Esophagus muscularis mucosa (tissue), 4 donors: ENCODE data around the gene MBD6. TPM values are rescaled to one million over a fixed set of nuclear protein-coding genes. Genes with fewer than 3 reads are reported as not detected.
"Not testable (repeated sequence)": the region's sequence is repeated elsewhere in the genome, so short reads cannot be mapped to it uniquely, and the experiment has no call there.

Source experiments
- DNase-seq: peaks from one replicate; pipeline ENCODE4 v3.0.0-alpha.2; 2017; ENCODE audit errors: extremely low spot score
- H3K27ac ChIP-seq, 4 donors: fragments of 200-600 bp; sonication (generic); replicated peaks in 1 of 4; 1 replicate in 3 of 4; 2 replicates in 1 of 4; pipeline ENCODE4 v1.5.1; 2016 to 2019; ENCODE audit warnings: mild to moderate bottlenecking in 1 of 4
- H3K27me3 ChIP-seq, 4 donors: fragments of 200-600 bp; sonication (generic); one replicate each; pipeline versions ENCODE4 v1.5.1 to v1.6.0; 2016 to 2019
- H3K36me3 ChIP-seq, 4 donors: fragments of 200-600 bp; sonication (generic); one replicate each; pipeline ENCODE4 v1.5.1; 2016 to 2019
- H3K4me1 ChIP-seq, 4 donors: fragments of 200-600 bp; sonication (generic); one replicate each; pipeline ENCODE4 v1.5.1; 2016 to 2019
- H3K4me3 ChIP-seq, 4 donors: fragments of 200-600 bp; sonication (generic); 1 replicate in 2 of 4; 2 replicates in 2 of 4; pipeline ENCODE4 v1.5.1; 2016 to 2019; ENCODE audit warnings: mild to moderate bottlenecking in 4 of 4, moderate library complexity in 1 of 4
- H3K9me3 ChIP-seq, 4 donors: fragments of 200-600 bp; sonication (generic); 1 replicate in 3 of 4; 2 replicates in 1 of 4; pipeline ENCODE4 v1.5.1; 2016 to 2019
- EP300 ChIP-seq: sonication (generic); formaldehyde crosslinking; IDR thresholded peaks from one replicate; pipeline ENCODE4 v1.6.1; 2017; ENCODE audit warnings: antibody characterized with exemption
- POLR2A ChIP-seq: fragments of 450-650 bp; IDR thresholded peaks from one replicate; pipeline ENCODE4 v1.6.1; 2017; ENCODE audit warnings: antibody characterized with exemption, moderate library complexity, mild to moderate bottlenecking, low read depth
- POLR2AphosphoS5 ChIP-seq, 2 donors: sonication (generic); formaldehyde crosslinking; IDR thresholded peaks; one replicate each; pipeline ENCODE4 v1.6.1; 2017; ENCODE audit warnings: antibody characterized with exemption in 2 of 2
- WGBS: methylation state at CpG from one replicate; pipeline ENCODE4 v1.1.5; 2018; 5-methylcytosine and 5-hydroxymethylcytosine counted together
- intact Hi-C: fragments of 100-400 bp; cut with DNase I; formaldehyde crosslinking; loops from one replicate; pipeline ENCODE4 v1.15.1; 2023
- total RNA-seq, 4 donors: library from RNA; depleted of rRNA; stranded (reverse); fragments of >200 nt; gene quantifications; one replicate each; pipeline versions ENCODE4 v1.1.0 to v1.2.1, GENCODE V29; 2016
- TF ChIP-seq, protein P1 (sequence below), 3 experiments: fragments of 200-600 bp in 2 of 3; fragments of 450-650 bp in 1 of 3; sonication (generic) in 2 of 3; IDR thresholded peaks; one replicate each; pipeline ENCODE4 v1.5.1; 2017 to 2019; ENCODE audit warnings: antibody characterized with exemption in 3 of 3, mild to moderate bottlenecking in 2 of 3, moderate library complexity in 1 of 3

The MBD6 gene
- total RNA-seq, 4 donors from 2014 or later: 13.8 to 19.9 (median 16.9) TPM

DNA sequence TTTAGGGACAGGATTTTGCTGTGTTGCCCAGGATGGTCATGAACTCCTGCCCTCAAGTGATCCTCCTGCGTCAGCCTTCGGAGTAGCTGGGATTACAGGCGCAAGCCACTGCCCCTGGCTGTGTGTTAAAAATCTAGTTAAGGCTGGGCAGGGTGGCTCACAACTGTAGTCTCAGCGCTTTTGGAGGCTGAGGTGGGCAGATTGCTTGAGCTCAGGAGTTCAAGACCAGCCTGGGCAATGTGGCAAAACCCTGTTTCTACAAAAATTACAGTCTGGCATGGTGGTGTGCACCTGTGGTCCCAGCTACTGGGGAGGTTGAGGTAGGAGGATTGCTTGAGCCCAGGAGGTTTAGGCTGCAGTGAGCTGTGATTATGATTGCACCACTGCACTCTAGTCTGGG is 11.5 kb upstream of the MBD6 start:
- no peaks in the 10 kb centered on the region for H3K27me3 ChIP-seq
- DNase-seq: no peak
- peaks cover 54 to 94% (median 83%) of the 10 kb centered on the region in 4 donors for H3K36me3 ChIP-seq
- H3K4me1 ChIP-seq: peaks cover 0 to 5% (median 0%) of the 10 kb centered on the region in 4 donors
- H3K9me3 ChIP-seq: no peaks in the 10 kb centered on the region
- TF ChIP-seq, protein P1, sequence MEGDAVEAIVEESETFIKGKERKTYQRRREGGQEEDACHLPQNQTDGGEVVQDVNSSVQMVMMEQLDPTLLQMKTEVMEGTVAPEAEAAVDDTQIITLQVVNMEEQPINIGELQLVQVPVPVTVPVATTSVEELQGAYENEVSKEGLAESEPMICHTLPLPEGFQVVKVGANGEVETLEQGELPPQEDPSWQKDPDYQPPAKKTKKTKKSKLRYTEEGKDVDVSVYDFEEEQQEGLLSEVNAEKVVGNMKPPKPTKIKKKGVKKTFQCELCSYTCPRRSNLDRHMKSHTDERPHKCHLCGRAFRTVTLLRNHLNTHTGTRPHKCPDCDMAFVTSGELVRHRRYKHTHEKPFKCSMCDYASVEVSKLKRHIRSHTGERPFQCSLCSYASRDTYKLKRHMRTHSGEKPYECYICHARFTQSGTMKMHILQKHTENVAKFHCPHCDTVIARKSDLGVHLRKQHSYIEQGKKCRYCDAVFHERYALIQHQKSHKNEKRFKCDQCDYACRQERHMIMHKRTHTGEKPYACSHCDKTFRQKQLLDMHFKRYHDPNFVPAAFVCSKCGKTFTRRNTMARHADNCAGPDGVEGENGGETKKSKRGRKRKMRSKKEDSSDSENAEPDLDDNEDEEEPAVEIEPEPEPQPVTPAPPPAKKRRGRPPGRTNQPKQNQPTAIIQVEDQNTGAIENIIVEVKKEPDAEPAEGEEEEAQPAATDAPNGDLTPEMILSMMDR (IDR thresholded peaks at IDR 0.05): no peak
- no peak for TF ChIP-seq POLR2A
- TF ChIP-seq EP300: no peak
- TF ChIP-seq POLR2AphosphoS5 (IDR thresholded peaks at IDR 0.05): no peak
- intact Hi-C loops: no loop called here
- H3K27ac ChIP-seq: no peak overlapping the region
- H3K4me3 ChIP-seq: no peak overlapping the region
- WGBS: 100% methylated on average over 4 of the region's 4 CpGs

DNA sequence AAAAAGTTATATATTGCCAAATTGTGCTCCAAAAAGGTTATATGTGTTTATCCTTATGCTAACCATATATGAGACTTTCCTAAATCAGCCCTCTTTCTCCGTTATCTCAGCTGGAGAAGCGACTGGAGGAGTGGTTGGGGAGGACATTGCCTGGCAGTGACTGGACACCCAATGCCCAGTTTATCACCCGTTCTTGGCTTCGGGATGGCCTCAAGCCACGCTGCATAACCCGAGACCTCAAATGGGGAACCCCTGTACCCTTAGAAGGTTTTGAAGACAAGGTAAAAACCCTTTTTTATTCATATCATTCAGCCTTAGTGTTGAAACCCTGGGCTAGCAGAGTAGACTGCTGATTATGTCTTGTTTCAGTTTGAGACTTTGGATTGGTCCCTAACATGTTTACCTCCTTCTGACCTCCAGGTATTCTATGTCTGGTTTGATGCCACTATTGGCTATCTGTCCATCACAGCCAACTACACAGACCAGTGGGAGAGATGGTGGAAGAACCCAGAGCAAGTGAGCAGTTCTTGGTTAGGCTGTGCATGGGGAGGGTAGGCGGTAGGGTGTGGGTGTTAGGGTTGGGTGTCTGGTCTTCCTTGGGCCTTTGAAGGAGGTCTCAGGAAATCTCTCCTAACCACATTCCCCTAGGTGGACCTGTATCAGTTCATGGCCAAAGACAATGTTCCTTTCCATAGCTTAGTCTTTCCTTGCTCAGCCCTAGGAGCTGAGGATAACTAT is 10.9 kb upstream of the MBD6 start:
- DNase-seq: no peak
- Histone ChIP-seq H3K27me3 (no peaks in the 10 kb centered on the region), H3K36me3 (peaks cover 56 to 94% (median 84%) of the 10 kb centered on the region in 4 donors), H3K27ac (no peak overlapping the region), H3K4me1 (peaks cover 3 to 11% (median 4%) of the 10 kb centered on the region in 4 donors), H3K4me3 (no peak overlapping the region), H3K9me3 (no peaks in the 10 kb centered on the region)
- intact Hi-C loops: no loop called here
- WGBS: 95% methylated on average over 7 of the region's 7 CpGs
- TF ChIP-seq POLR2AphosphoS5 (IDR thresholded peaks at IDR 0.05): no peak
- TF ChIP-seq, protein P1 (IDR thresholded peaks at IDR 0.05): no peak

DNA sequence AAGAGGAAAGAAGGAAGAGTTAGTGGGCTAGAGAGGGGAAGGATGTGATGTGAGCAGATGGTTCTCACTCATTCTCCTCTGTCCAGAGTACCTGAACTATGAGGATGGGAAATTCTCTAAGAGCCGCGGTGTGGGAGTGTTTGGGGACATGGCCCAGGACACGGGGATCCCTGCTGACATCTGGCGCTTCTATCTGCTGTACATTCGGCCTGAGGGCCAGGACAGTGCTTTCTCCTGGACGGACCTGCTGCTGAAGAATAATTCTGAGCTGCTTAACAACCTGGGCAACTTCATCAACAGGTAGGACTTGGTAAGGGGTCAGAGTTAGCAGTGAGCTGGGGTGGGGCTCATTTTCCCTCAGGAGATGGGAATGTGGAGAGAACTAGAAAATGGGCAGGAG is 10.0 kb upstream of the MBD6 start:
- Histone ChIP-seq H3K4me3 (no peak overlapping the region), H3K36me3 (peaks cover 65 to 99% (median 90%) of the 10 kb centered on the region in 4 donors), H3K27me3 (no peaks in the 10 kb centered on the region), H3K4me1 (peaks cover 11 to 20% (median 13%) of the 10 kb centered on the region in 4 donors), H3K27ac (peak overlapping the region in 1 of 4 donors; percentile 1), H3K9me3 (no peaks in the 10 kb centered on the region)
- 88% methylated on average over 6 of the region's 6 CpGs for WGBS
- TF ChIP-seq EP300: no peak
- no peak for TF ChIP-seq POLR2AphosphoS5 (IDR thresholded peaks at IDR 0.05)
- TF ChIP-seq POLR2A: no peak
- TF ChIP-seq, protein P1 (IDR thresholded peaks at IDR 0.05): no peak
- no peak for DNase-seq
- intact Hi-C loops: no loop called here

DNA sequence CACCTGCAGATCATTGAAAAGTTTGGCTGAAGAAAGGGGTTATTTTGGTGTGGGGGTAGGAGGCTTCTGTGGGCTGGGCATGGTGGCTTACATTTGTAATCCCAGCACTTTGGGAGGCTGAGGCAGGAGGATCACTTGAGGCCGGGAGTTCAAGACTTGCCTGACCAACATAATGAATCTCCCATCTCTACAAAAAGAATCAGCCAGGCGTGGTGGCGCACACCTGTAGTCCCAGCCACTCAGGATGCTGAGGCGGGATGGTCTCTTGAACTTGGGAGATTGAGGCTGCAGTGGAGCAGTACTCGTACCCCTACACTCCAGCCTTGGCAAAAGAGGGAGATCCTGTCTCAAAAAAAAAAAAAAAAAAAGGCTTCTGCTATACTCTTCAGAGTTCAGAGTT is 9.4 kb upstream of the MBD6 start:
- intact Hi-C loops: no loop called here
- Histone ChIP-seq H3K36me3 (peaks cover 65 to 97% (median 91%) of the 10 kb centered on the region in 4 donors), H3K27me3 (no peaks in the 10 kb centered on the region), H3K9me3 (no peaks in the 10 kb centered on the region), H3K4me3 (no peak overlapping the region), H3K4me1 (peaks cover 17 to 26% (median 19%) of the 10 kb centered on the region in 4 donors), H3K27ac (no peak overlapping the region)
- WGBS: 93% methylated on average over 5 of the region's 5 CpGs
- DNase-seq: no peak
- TF ChIP-seq POLR2A: no peak
- no peak for TF ChIP-seq POLR2AphosphoS5 (IDR thresholded peaks at IDR 0.05)
- TF ChIP-seq, protein P1 (IDR thresholded peaks at IDR 0.05): no peak
- TF ChIP-seq EP300: no peak

DNA sequence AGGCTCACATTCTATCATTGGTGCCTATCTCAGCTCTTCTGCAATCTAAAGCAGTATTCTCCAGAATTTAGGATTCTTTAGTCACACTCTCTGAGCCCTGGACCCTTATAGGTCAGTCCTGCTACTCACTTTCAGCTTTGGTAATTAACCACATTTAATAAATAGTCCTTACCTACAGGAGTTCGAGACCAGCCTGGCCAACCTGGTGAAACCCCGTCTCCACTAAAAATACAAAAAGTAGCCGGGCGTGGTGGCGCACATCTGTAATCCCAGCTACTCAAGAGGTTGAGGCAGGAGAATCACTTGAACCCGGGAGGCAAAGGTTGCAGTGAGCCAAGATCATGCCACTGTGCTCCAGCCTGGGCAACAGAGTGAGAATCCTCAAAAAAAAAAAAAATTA is 8.9 kb upstream of the MBD6 start:
- H3K9me3 ChIP-seq, intact Hi-C loops, H3K27ac ChIP-seq, H3K4me3 ChIP-seq, DNase-seq, H3K27me3 ChIP-seq: not testable (repeated sequence)
- peaks cover 21 to 30% (median 23%) of the 10 kb centered on the region in 4 donors for H3K4me1 ChIP-seq
- WGBS: 87% methylated on average over 6 of the region's 6 CpGs
- peaks cover 65 to 96% (median 87%) of the 10 kb centered on the region in 4 donors for H3K36me3 ChIP-seq

DNA sequence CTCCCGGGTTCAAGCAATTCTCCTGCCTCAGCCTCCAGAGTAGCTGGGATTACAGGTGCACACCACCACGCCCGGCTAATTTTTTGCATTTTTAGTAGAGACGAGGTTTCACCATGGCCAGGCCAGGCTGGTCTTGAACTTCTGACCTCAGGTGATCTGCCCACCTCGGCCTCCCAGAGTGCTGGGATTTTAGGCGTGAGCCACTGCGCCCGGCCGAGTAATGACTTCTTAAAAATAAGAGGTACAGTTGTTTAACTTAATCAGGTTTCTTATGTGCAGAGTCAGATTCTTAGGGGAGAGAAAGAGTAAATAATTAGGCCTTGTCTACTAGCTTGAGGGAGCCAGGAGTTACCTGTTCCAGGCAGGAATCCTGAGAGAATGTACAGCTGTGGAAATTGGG is 8.4 kb upstream of the MBD6 start:
- 94% methylated on average over 8 of the region's 9 CpGs for WGBS
- H3K9me3 ChIP-seq, intact Hi-C loops, H3K27me3 ChIP-seq, H3K4me3 ChIP-seq, DNase-seq: not testable (repeated sequence)
- Histone ChIP-seq H3K27ac (peak overlapping the region in 1 of 4 donors; percentile 99), H3K36me3 (peaks cover 65 to 90% (median 81%) of the 10 kb centered on the region in 4 donors), H3K4me1 (peaks cover 27 to 35% (median 29%) of the 10 kb centered on the region in 4 donors)
